ENCODE measurements around the gene TMEM245.

TMEM245 gene

GRCh38 chr9:109108318-109108717 is 11.4 kb downstream of the TMEM245 start:
- peaks cover 5% of the 10 kb centered on the region for H3K79me2 ChIP-seq
- no peak overlapping the region for H3K9ac ChIP-seq
- H3K9me3 ChIP-seq (ENCODE audit: control insufficient read depth, low read length), result no peaks in the 10 kb centered on the region
- no peak overlapping the region for H3K4me3 ChIP-seq (ENCODE audit: low read depth, low read length)
- H3K4me2 ChIP-seq (ENCODE audit: low read length), result no peak overlapping the region
- H3K27ac ChIP-seq, result no peak overlapping the region
- H2AFZ ChIP-seq, result no peak overlapping the region
- H3K36me3 ChIP-seq (ENCODE audit: control insufficient read depth, insufficient read depth, low read length), result no peaks in the 10 kb centered on the region
- no peaks in the 10 kb centered on the region for H3K4me1 ChIP-seq
- H3K27me3 ChIP-seq (ENCODE audit: control insufficient read depth, insufficient read depth, low read length), result no peaks in the 10 kb centered on the region
- TF ChIP-seq CTCF (IDR thresholded peaks at IDR 0.05), result no peak

GRCh38 chr9:109107402-109108240 is 12.1 kb downstream of the TMEM245 start:
- Histone ChIP-seq H2AFZ (no peak overlapping the region), H3K79me2 (peaks cover 8% of the 10 kb centered on the region), H3K27ac (no peak overlapping the region), H3K9me3 (ENCODE audit: control insufficient read depth, low read length) (no peaks in the 10 kb centered on the region), H3K27me3 (ENCODE audit: control insufficient read depth, insufficient read depth, low read length) (no peaks in the 10 kb centered on the region), H3K36me3 (ENCODE audit: control insufficient read depth, insufficient read depth, low read length) (no peaks in the 10 kb centered on the region), H3K9ac (no peak overlapping the region), H3K4me3 (ENCODE audit: low read depth, low read length) (no peak overlapping the region), H3K4me2 (ENCODE audit: low read length) (no peak overlapping the region), H3K4me1 (no peaks in the 10 kb centered on the region)
- no peak for TF ChIP-seq CTCF (IDR thresholded peaks at IDR 0.05)

- peak overlapping the region; percentile 51 for H3K4me2 ChIP-seq (ENCODE audit: low read length)
- H3K27me3 ChIP-seq (ENCODE audit: control insufficient read depth, insufficient read depth, low read length), result no peaks in the 10 kb centered on the region
- no peaks in the 10 kb centered on the region for H3K36me3 ChIP-seq (ENCODE audit: control insufficient read depth, insufficient read depth, low read length)
- H3K4me3 ChIP-seq (ENCODE audit: low read depth, low read length), result no peak overlapping the region
- TF ChIP-seq CTCF (IDR thresholded peaks at IDR 0.05), result no peak
- H3K9ac ChIP-seq, result no peak overlapping the region
- H2AFZ ChIP-seq, result no peak overlapping the region
- H3K79me2 ChIP-seq, result peaks cover 8% of the 10 kb centered on the region
- no peak overlapping the region for H3K27ac ChIP-seq
- no peaks in the 10 kb centered on the region for H3K9me3 ChIP-seq (ENCODE audit: control insufficient read depth, low read length)
- H3K4me1 ChIP-seq, result peaks cover 8% of the 10 kb centered on the region
Observed at GRCh38 chr9:109101810-109102209, 17.9 kb downstream of the TMEM245 start.

- Histone ChIP-seq H3K27me3 (ENCODE audit: control insufficient read depth, insufficient read depth, low read length) (no peaks in the 10 kb centered on the region), H3K9ac (no peak overlapping the region), H3K79me2 (peaks cover 12% of the 10 kb centered on the region), H3K4me3 (ENCODE audit: low read depth, low read length) (no peak overlapping the region), H2AFZ (no peak overlapping the region), H3K4me1 (peaks cover 8% of the 10 kb centered on the region), H3K9me3 (ENCODE audit: control insufficient read depth, low read length) (no peaks in the 10 kb centered on the region), H3K36me3 (ENCODE audit: control insufficient read depth, insufficient read depth, low read length) (no peaks in the 10 kb centered on the region), H3K27ac (no peak overlapping the region), H3K4me2 (ENCODE audit: low read length) (peak overlapping the region; percentile 51)
- TF ChIP-seq CTCF (IDR thresholded peaks at IDR 0.05), result no peak
Observed at GRCh38 chr9:109101202-109101595, 18.5 kb downstream of the TMEM245 start.
